ENCODE measurements around the gene OR8D2.
"Not testable (repeated sequence)": the region's sequence is repeated elsewhere in the genome, so short reads cannot be mapped to it uniquely, and the experiment has no call there.

OR8D2 gene

DNA sequence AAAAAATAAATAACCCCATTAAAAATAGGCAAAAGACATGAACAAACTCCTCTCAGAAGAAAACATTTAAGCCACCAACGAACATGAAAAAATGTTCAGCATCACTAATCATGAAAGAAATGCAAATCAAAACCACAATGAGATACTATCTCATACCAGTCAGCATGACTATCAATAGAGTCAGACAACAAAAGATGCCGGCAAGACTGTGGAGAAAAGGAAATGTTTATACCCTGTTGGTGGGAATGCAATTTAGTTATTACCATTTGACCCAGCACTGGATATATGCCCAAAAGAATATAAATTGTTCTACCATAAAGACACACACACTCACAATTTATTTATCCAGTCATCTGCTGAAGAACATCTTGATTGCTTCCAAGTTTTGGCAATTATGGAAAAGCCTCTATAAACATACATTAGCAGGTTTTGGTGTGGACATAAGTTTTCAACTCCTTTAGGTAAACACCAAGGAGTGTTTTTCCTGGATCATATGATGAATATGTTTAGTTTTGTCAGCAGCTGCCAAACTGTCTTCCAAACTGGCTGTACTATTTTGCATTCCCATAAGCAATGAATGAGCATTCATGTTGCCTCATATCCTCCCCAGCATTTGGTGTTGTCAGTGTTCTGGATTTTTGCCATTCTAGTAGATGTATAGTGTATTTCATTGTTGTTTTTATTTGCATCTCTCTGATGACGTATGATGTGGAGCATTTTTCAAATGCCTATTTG is 34.2 kb downstream of the OR8D2 start:
- DNase-seq (ENCODE audit: low spot score): no peak

DNA sequence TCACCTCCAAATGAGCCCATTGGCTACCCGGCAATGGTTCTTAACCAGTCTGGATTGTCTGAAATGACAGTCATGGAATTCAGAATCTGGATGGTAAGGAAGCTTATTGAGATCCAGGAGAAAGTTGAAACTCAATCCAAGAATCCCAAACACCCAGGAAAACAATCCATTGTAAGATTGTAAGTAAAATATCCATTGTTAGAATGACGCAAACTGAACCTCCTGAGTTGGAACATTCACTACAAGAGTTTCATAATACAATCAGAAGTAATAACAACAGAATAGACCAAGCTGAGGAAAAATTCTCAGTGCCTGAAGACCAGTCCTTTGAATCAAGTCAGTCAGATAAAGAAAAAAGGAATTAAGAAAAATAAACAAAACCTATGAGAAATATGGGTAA is 41.7 kb downstream of the OR8D2 start:
- DNase-seq (ENCODE audit: low spot score): no peak

DNA sequence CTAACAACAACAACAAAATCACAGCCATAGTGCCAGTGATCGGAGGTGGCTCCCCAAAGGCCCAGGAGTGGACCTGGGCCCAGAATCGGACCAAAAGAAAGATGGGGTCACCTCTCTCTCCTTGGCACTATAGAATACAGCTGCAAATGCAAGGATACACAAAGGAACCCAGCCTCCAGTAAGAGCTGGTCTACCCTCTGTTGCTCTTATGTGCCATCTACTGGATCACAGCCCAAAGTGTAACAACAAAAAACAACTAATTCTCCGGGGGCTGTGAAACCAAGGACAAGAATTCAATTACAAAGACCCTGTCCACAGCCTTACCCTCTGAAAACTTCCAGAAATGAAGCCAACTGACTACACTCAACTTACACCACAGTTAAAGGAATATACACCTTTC is 42.2 kb downstream of the OR8D2 start:
- no peak for DNase-seq (ENCODE audit: low spot score)

DNA sequence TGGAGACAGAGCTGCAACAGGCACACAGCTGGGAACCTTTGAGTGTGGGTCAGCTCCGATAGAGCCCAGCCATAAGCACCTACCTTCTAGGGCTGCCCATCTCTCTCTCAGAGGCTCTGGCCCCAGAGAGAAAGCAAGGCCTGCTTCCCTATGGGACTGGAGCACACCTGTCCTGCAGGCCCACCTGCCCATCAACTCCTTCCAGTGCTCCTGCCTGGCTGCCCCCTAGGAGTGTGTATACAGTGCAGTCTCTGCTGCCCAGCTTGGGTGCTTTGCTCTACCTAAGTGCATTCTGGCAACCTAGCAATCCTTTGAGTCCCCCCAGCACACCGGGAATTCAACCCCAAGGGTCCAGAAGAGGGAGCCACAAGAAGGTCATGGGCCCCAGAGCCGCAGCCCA is 42.8 kb downstream of the OR8D2 start:
- no peak for DNase-seq (ENCODE audit: low spot score)

DNA sequence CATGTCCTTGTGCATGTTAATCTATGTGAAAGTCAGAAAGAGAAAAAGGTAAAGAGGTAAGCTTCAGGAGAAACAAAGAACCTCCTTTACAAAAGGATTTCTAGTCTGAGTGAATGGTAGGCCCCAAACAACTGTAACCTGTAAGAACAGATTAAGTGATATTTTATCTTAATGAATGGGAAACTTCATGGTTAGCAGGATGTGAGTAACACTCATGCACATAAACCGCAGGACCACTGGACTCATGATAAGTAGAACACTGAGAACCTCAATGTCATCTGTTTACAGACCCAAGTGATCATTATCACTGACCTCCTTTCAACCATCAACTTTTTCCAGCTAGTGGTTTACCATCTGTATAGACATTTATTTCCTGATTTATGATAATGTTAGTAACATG is 43.9 kb downstream of the OR8D2 start:
- no peak for DNase-seq (ENCODE audit: low spot score)

DNA sequence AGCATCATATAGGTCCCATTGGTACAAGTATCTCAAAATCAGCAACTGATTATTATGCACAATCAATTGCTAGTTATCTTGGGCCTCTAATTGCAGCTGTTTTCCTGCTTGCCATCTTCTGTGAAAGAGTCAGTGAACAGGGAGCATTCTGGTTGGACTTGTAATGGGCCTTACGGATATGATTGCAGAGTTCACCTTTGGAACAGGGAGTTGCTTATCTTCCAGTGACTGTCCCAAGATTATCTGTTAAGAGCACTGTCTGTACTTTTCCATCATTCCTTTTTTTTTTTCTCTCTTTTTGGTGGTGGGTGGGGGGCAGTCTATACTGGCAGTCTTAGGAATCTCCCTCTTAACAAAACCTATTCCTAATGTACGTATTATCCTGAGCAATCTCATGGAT is 46.0 kb downstream of the OR8D2 start:
- DNase-seq (ENCODE audit: low spot score): no peak

DNA sequence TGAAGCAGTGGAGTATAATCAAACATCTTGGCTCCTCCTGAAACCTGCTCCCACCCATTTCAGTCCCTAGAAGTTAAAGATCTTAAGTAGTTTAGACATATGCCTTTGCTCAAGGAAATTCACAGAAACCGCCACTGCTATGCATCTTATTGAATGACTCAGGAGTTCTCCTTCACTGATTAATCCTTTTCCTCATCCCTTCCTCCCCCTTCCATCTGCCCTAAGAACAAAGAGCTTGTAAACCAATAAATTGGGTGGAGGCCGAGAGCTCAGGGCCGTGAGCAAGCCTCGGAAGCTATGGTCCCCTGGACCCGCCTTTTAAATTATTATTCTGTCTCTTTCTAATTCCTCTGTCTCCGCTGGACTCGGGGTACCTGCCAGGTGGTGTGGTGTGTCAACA is 49.1 kb downstream of the OR8D2 start:
- not testable (repeated sequence) for DNase-seq (ENCODE audit: low spot score)
